Endothelial cell of hepatic sinusoid (primary cell): ENCODE results near the gene GRIN2C.
"Not testable (repeated sequence)": the region's sequence is repeated elsewhere in the genome, so short reads cannot be mapped to it uniquely, and the experiment has no call there.

Experiments
- in situ Hi-C: cut with HindIII; loops from 2 replicates; pipeline ENCODE4 v1.10.0; 2017; ENCODE audit warnings: low sequenced_read_pairs

Gene GRIN2C

GRCh38 chr17:74859459-74860228 lies at the start of gene GRIN2C:
GRIN2C (minus strand) TSS chr17:74859885; CDS start chr17:74855092, 4,793 bp downstream.
- in situ Hi-C loops, result loop anchor here (5.0 kb wide), 1 partner anchor 67 kb away; no protein-coding TSS in a partner anchor

- in situ Hi-C loops, result not testable (repeated sequence)
Measured at GRCh38 chr17:74909097-74909496, 49.4 kb upstream of the GRIN2C start.

- in situ Hi-C loops, result no loop called here
Measured at GRCh38 chr17:74907012-74907411, 47.3 kb upstream of the GRIN2C start.

GRCh38 chr17:74906214-74906793 lies 46.6 kb upstream of the GRIN2C start:
- in situ Hi-C loops, result not testable (repeated sequence)

GRCh38 chr17:74904687-74905409 lies 45.2 kb upstream of the GRIN2C start:
- in situ Hi-C loops, result no loop called here

GRCh38 chr17:74903671-74904070 lies 44.0 kb upstream of the GRIN2C start:
- in situ Hi-C loops, result no loop called here

GRCh38 chr17:74903034-74903433 lies 43.3 kb upstream of the GRIN2C start:
- in situ Hi-C loops, result no loop called here

- in situ Hi-C loops, result no loop called here
Measured at GRCh38 chr17:74901353-74902135, 41.9 kb upstream of the GRIN2C start.

GRCh38 chr17:74900208-74900607 lies 40.5 kb upstream of the GRIN2C start:
- in situ Hi-C loops, result no loop called here

- in situ Hi-C loops, result no loop called here
Measured at GRCh38 chr17:74898376-74898946, 38.8 kb upstream of the GRIN2C start.

- in situ Hi-C loops, result no loop called here
Measured at GRCh38 chr17:74893936-74894671, 34.4 kb upstream of the GRIN2C start.

- in situ Hi-C loops, result no loop called here
Measured at GRCh38 chr17:74892974-74893911, 33.6 kb upstream of the GRIN2C start, which contains the start of gene FADS6. FADS6 (minus strand) TSS chr17:74893633; CDS start chr17:74893595, 38 bp downstream.

- in situ Hi-C loops, result no loop called here
Measured at GRCh38 chr17:74892013-74892841, 32.5 kb upstream of the GRIN2C start.

- in situ Hi-C loops, result no loop called here
Measured at GRCh38 chr17:74890554-74890953, 30.9 kb upstream of the GRIN2C start.

- in situ Hi-C loops, result loop anchor here (5.0 kb wide), 1 partner anchor 76 kb away; no protein-coding TSS in a partner anchor
Measured at GRCh38 chr17:74888469-74888868, 28.8 kb upstream of the GRIN2C start.

GRCh38 chr17:74883241-74883745 lies 23.6 kb upstream of the GRIN2C start:
- in situ Hi-C loops, result no loop called here

- in situ Hi-C loops, result no loop called here
Measured at GRCh38 chr17:74882517-74883240, 23.0 kb upstream of the GRIN2C start.
